T47D (cell line): ENCODE results near the gene GJB4.
A peak's percentile ranks its signal among the peaks of the same experiment; 100 is the strongest.

Experiments used
- DNase-seq, 2 experiments: peaks; one replicate each; pipeline versions ENCODE4 v3.0.0 to v3.0.0-alpha.2; 2011 to 2012; ENCODE audit warnings: low read depth in 1 of 2, low spot score in 1 of 2
- JUND ChIP-seq: IDR thresholded peaks from 2 replicates; pipeline ENCODE4 v1.6.1; 2012; ENCODE audit warnings: low read depth
- in situ Hi-C: cut with HindIII; loops from 2 replicates; pipeline ENCODE4 v1.10.0; 2016; ENCODE audit warnings: low sequenced_read_pairs, low pct_unique_long_range_greater_than_20kb

The GJB4 gene

DNA sequence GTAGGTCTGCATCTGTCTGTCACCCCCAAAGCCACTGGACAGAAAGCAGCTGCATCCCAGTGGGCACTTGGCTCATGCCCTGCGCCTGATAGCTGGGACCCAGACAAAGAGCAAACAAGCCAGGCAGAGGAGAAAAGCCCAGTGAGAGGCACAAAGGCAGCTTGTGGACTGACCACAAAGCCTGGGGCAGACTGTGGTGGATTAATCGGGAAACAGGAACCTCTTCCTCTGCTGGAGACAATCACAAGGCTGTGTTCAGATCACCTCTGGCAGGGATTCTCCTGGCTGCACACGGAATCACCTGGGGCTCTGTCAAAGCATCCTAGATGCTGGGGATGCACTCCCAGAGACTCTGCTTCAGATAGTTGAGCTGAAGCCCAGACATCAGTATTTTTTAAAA is 19.9 kb upstream of the GJB4 start:
- DNase-seq, result no peak
- TF ChIP-seq JUND, result no peak
- in situ Hi-C loops, result no loop called here

DNA sequence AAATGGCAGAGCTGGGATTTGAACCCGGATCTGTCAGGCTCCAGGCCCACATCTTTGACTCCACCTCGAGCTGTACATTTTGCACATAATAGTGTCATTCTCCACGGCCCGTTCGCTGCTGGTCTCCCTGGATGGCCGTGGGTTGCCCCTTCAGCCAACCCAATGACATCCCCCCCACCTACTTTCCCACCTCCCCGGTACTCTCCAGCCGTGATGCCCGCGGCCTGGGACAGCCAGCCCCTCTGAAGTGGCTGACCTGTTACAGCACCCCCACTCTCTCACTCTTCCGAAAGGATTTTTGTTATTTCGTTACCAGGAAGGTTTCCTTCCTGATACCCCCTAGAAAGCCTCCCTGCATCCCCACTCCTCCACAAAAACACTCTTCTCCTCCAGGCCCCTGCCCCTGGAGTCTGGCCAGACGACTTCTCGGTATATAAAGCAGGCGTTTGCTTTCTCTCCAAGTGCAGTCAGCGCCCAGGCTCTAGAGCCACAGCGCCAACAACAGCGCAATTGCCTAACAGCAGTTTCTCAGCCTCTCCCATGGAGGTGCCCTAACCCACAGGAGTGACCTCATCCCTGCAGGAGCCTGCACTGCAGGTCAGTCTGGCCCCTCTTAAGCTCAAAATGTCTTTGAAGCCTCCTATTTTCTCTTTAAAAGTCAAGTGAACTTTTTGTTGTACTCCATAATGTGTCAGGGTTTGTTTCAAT is 19.2 kb upstream of the GJB4 start:
- TF ChIP-seq JUND, result no peak
- in situ Hi-C loops, result no loop called here
- DNase-seq, result no peak

DNA sequence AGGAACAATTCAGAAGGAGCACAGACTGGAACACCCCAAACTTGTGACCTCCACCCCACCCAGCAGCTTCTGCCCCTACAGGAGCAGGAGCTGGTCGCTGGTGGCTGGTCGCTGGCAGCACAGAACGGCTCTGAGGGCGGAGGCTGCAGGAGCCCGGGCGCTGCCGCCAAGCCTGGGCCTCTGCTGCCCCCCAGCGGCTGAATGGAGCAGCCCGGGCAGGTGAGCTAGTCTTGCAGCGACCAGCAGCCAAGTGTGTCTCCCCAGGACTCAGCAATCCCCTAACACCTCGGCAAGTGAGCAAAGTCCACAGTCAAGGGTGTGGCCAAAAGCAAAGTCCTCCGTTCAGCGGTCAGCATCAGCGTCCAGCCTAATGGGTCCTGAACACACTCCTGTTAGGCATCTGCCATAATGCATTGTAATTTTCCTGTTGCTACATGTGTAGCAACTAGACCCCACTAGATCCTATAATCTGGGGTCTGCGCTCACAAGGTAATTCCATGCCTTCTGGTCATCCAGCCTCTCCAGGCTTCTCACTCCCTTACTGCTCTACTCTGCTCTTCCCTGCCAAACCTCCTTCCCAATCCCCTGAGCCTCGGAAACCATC is 16.8 kb upstream of the GJB4 start:
- DNase-seq, result peak; percentile 64 to 69
- in situ Hi-C loops, result no loop called here
- no peak for TF ChIP-seq JUND

GRCh38 chr1:34743775-34744174 is 15.8 kb upstream of the GJB4 start:
- no peak for DNase-seq
- TF ChIP-seq JUND, result no peak
- in situ Hi-C loops, result no loop called here

DNA sequence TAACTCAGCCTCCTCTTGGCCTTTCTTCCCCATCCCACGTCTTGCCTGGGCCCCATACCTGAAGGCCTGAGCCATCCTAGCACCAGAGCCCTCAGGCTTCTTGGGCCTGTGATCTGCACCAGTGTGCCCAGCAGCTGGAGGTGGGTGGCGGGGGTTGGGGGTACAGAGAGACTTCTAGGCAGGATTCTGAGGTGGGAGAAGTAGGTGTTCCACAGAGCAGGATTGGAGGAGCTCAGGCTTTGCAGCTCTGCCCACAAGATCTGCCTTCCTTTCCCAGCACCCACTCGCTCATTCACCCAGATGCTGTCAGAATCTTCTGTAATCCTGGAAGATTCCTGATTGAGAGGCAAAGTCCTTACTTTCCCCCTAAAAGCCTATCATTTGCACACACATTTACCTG is 14.7 kb upstream of the GJB4 start:
- TF ChIP-seq JUND, result no peak
- no peak for DNase-seq
- in situ Hi-C loops, result no loop called here

GRCh38 chr1:34745666-34746065 is 13.9 kb upstream of the GJB4 start:
- TF ChIP-seq JUND, result no peak
- in situ Hi-C loops, result no loop called here
- DNase-seq, result no peak

- no peak for DNase-seq
- TF ChIP-seq JUND, result no peak
- in situ Hi-C loops, result no loop called here
Observed at GRCh38 chr1:34746101-34746500, 13.4 kb upstream of the GJB4 start.

GRCh38 chr1:34746785-34747637 is 12.5 kb upstream of the GJB4 start:
- in situ Hi-C loops, result no loop called here
- no peak for TF ChIP-seq JUND
- no peak for DNase-seq

DNA sequence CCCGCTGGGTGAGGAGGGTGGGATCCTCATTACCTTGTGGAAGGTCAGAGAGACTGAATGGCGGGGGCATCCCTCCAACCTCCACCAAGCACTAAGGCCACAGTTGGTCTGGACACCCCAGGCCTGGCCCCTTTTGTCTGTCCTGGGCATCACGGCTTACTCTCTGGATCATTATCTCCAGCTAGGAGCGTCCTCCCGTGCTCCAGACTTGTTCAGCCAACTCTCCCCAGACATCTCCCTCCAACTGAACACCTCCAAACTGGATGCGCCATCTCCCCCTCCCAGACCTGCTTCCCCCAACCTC is 11.9 kb upstream of the GJB4 start:
- no peak for TF ChIP-seq JUND
- DNase-seq, result no peak
- in situ Hi-C loops, result no loop called here

- TF ChIP-seq JUND, result no peak
- in situ Hi-C loops, result no loop called here
- DNase-seq, result no peak
Observed at GRCh38 chr1:34749992-34750391, 9.5 kb upstream of the GJB4 start.

DNA sequence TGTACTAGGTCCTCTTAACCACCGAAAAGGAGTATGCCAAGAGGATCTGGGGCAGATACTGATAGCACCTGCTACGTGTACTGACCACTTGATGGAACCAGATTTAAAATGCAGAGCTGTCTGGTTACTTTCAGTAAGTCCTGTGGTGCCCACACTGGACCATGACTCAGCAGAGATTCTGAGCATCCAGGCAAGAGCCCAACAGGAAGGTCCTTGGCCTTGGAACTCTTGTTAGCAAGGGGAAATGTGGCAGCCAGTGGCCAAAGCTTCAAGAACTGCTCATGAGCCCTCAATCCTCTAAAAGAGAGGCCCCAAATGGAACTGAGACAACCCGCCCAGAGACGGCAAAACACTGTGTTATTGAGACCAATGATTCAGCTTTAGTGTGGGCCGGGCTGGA is 8.9 kb upstream of the GJB4 start:
- no peak for DNase-seq
- TF ChIP-seq JUND, result no peak
- in situ Hi-C loops, result no loop called here

DNA sequence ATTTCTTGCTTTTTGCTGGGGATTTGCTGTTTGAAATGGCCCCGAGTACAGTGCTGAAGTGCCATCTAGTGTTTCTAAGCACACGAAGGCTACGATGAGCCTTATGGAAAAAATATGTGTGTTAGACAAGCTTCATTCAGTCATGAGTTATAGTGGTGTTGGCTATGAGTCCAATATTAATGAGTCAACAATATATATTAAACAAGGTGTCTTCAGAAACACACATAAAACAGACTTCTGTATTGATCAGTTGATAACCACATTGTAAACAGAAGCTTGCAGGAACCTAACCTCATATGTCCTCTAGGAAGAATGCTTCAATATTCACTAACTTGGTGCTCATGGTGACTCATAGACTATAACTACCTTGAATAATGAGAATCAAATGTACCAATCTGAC is 6.4 kb upstream of the GJB4 start:
- in situ Hi-C loops, result no loop called here

DNA sequence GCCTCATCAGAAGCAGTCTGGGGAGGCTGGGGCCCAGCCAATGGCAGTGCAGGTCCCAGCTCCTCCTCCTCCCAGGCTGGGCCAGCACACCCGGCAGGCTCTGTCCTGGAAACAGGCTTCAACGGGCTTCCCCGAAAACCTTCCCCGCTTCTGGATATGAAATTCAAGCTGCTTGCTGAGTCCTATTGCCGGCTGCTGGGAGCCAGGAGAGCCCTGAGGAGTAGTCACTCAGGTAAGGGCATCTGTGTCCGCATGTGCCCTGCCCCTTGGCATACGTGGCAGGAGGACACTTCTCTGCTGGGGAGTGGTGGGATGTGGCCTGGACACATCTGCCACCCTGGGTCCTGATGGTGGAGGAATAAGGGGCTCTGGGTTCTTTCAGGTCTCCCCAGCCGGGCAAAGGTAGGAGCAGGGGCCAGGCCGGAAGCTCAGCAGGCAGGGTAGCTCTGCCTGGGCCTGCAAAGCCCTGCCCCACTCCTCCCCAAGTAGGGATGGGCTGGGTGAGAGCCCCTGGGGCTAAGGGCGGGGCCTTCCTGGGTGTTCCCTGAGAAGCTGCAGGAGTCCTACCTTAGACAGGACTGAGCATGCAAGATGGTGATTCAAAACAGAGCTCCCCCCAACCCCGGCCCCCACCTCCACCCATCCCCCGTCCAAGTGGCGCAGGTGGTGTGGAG is 4.4 kb upstream of the GJB4 start, which contains the start of gene GJB5:
GJB5 (plus strand) TSS at position 84 of the 674 bp plus-strand sequence. CDS start 2,284 bp downstream, outside the sequence.
- DNase-seq, result peak in 1 of 2 experiments; percentile 76
- in situ Hi-C loops, result no loop called here
- TF ChIP-seq JUND, result no peak

More for the DNA sequence above, 6.4 kb upstream of the GJB4 start:
- no peak for DNase-seq
- TF ChIP-seq JUND, result no peak
